GM21619 (cell line): Measurements from ENCODE around the gene SLC29A3.

Source experiments
- ATAC-seq: cut with Tn5 transposase; IDR thresholded peaks from one replicate; pipeline ENCODE4 v1.9.1; 2021; ENCODE audit not compliant: unreplicated experiment

SLC29A3 gene

GRCh38 chr10:71368176-71368575, 49.1 kb downstream of the SLC29A3 start:
- ATAC-seq = no peak

- ATAC-seq = no peak
Measured at GRCh38 chr10:71368643-71369042, 49.6 kb downstream of the SLC29A3 start.

DNA sequence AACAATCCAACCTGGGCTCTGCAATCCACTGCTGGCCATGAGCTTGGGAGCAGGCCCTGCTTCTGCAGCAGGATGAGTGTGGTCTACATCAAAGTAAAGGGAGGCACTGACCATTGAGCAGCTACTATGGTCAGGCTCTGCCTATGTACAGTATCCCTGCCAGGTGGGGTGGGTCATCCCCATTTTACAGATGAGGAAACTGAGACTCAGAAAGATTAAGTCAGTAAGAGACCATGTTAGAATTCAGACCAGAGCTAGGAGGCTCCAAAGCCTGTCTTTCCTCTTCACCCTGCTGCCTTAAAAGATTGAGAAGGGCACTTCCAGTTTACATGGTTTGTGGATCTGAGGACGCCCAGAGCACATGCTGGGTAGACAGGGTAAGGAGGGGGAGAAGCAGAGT, 50.5 kb downstream of the SLC29A3 start:
- ATAC-seq = no peak

GRCh38 chr10:71370031-71370430, 51.0 kb downstream of the SLC29A3 start:
- no peak for ATAC-seq

DNA sequence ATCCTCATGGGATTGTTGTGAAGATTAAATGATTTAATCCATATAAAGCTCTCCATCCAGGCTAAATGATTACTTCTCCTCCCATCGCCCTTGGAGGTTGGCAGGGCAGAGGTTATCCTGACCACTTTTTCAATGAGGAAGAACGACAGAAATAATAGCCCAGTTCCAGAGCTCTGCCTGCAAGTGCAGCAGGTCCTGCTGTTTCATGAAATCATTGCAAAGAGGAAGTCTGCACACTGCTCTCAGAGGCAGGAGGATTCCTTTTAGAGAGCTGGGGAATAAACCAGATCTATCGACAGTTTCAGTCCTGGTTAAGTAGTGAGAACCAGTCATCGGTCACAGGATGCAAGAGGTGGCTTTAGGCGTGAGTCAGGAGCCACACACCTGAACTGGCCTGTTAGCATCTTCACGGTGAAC, 52.7 kb downstream of the SLC29A3 start:
- peak; percentile 58 for ATAC-seq

GRCh38 chr10:71372882-71373495, 53.9 kb downstream of the SLC29A3 start:
- ATAC-seq = peak; percentile 35

GRCh38 chr10:71374481-71375233, 55.6 kb downstream of the SLC29A3 start:
- no peak for ATAC-seq

DNA sequence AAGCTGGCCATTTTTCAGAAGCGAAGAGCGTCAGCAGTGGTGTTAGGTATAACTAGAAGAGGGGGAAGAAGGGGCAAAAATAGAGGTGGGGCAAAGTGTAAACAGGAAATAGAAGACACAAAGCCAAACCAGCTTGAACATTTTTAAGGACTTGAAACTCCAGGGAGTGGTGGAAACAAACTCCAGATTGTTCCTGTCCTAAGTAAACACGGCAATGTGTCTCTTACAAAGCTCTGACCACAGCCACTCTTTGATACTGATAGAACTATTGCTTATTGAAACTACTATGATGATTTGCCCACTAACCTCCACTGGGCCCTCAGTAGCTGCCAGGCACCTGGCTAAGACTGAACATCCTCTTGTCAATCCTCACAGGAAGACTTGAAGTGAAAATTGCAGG, 56.9 kb downstream of the SLC29A3 start:
- ATAC-seq = no peak

DNA sequence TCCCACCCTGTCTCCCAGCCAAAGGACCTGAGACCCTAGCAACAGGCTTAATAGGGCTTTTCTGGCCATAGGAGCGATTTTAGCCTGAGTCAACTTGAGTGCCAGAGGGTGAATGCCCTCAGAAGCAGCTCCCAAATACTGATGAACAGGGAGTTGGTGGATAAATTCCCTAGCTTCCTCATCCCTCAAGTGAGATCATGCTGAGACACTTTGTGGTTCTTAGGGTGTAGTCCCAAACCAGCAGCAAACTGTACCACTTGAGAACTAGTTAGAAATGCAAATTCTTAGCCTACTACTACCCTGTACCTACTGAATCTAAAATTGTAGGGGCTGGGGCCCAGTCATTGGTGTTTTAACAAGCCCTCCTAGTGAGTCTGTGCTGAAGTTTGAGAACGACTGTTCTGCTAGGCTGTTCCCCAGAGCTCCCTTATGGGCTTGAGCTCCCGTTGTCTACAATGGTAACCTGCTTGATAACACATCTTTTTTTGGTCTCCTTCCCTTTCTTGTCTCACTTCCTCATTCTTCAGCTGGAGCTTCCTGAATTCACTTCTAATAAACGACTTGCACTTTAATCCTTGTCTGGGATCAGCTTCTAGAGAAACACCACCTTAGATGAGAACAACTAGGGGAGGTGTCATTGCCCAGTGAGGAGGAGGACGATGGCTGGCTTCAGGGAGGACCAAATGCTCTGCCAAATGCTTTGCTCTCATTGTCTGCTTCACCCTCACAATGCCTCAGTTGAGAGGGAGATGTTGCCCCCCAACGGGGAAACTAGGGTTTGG, 59.5 kb downstream of the SLC29A3 start:
- ATAC-seq = no peak

- no peak for ATAC-seq
Measured at GRCh38 chr10:71379118-71379766, 60.2 kb downstream of the SLC29A3 start.

DNA sequence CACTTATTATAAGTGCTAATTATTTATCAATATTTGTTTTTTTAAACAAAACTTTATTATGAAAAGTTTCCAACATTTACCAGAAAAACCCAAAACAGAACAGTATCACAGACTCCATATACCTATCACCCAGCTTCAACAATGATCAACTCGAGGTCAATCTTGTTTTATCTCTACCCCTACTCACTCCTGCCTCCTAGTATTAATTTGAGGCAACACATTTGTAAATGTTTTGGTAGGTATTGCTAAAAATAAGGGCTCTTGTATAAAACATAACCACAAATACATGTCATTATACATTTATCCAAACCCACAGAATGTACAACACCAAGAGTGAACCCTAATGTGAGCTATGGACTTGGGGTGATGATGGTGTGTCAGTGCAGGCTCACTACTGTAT, 61.8 kb downstream of the SLC29A3 start:
- ATAC-seq = no peak

DNA sequence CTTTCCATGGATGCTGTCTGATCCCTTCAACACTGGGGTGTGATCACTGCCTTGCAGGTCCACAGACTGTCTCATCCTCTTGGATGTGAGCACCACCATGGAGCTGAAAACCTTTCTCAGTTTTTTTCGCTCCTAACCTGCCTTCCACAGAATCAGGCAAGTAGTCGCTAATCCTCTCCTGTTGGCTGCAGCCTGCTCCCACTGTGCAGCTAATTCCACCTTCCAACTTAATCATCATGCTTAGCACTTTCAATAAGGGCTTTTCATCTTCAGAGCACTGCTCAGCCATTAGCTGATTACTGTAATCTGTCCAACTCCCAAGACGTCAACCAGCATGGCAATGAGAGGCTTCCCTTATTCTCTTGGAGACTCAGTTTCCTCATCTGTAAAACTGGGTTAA, 62.6 kb downstream of the SLC29A3 start:
- ATAC-seq = no peak

GRCh38 chr10:71382028-71382427, 63.0 kb downstream of the SLC29A3 start:
- no peak for ATAC-seq

DNA sequence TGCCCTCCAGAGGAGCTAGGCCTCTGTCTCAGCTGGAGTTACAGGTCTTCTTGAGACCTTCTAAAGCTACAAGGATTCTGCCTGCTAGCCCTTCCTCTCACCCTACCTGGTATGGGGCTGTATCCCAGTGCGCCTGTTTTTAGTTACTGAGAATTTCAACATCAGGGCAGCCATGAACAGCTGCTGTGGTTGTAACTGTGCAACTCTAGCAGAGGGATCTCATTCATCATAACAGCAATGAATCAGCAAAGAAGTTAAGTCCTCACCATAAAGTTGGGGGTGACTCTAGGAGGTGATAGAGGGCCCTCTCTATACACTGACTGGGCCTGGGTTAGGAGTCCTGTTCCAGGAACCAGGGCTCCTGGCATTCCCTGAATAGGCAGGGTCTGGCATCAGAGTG, 63.7 kb downstream of the SLC29A3 start:
- no peak for ATAC-seq

- no peak for ATAC-seq
Measured at GRCh38 chr10:71383972-71384687, 65.1 kb downstream of the SLC29A3 start.

GRCh38 chr10:71388171-71388570, 69.1 kb downstream of the SLC29A3 start:
- no peak for ATAC-seq

GRCh38 chr10:71388583-71389310, 69.7 kb downstream of the SLC29A3 start:
- no peak for ATAC-seq

DNA sequence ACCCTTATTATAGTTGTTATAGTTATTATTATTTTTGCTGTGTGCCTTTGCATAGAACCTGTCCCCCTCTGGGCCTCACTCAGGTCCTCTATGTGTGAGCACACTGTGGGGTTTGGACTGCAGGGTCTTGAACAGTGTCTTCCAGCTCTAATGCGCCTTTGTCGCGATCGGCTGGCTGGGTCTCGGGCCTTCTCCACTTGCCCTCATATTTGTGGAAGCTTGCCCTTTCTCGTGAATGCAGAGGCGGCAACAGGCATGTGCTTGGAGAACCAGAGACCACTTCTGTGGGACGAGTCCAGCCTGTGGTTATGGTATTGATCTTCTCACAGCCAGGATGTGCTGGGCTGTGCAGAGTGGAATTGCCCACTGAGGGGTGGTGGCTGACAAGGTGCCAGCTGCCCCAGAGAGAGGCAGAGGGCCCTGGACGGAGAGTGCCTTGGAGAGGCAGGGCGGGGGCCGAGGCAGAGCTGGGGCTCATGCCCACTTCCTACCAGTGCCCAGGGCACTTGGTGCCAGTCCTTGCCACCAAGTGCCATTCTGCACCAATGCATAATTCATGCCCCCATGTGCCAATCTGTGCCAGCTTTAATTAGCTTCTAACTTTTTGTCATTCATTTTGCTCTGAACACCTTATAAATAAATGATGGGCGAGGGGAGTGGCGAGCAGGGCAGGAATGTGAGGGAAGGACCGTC, 70.9 kb downstream of the SLC29A3 start:
- ATAC-seq = no peak

GRCh38 chr10:71390461-71390835, 71.4 kb downstream of the SLC29A3 start:
- no peak for ATAC-seq
